GM12878 (cell line): ENCODE data around the gene USP4. TPM values are rescaled to one million over a fixed set of nuclear protein-coding genes. Genes with fewer than 3 reads are reported as not detected.

Source experiments
- BCLAF1 ChIP-seq: fragments of 450-650 bp; IDR thresholded peaks from 2 replicates; pipeline ENCODE4 v1.6.1; 2017; ENCODE audit warnings: antibody characterized with exemption, mild to moderate bottlenecking, moderate library complexity
- EGR1 ChIP-seq, 2 experiments: IDR thresholded peaks; 1 replicate in 1 of 2; 2 replicates in 1 of 2; pipeline ENCODE4 v1.6.1; 2011 to 2012; ENCODE audit warnings: low read depth in 2 of 2, low read length in 2 of 2, borderline replicate concordance in 1 of 2, mild to moderate bottlenecking in 1 of 2, moderate library complexity in 1 of 2
- ESRRA ChIP-seq: IDR thresholded peaks from 2 replicates; pipeline ENCODE4 v1.6.1; 2012; ENCODE audit warnings: mild to moderate bottlenecking, low read length, improper control_type of control experiment
- FOXM1 ChIP-seq: IDR thresholded peaks from 2 replicates; pipeline ENCODE4 v1.6.1; 2012; ENCODE audit warnings: low read depth, mild to moderate bottlenecking, inconsistent platforms, low read length, moderate library complexity
- JUND ChIP-seq: IDR thresholded peaks from 2 replicates; pipeline ENCODE4 v1.6.1; 2012; ENCODE audit warnings: low read depth, mild to moderate bottlenecking, low read length, improper control_type of control experiment, moderate library complexity
- PRDM15 ChIP-seq: fragments of 450-650 bp; formaldehyde crosslinking; IDR thresholded peaks from 2 replicates; pipeline ENCODE4 v1.4.0; 2020; ENCODE audit warnings: mild to moderate bottlenecking, moderate library complexity
- RUNX3 ChIP-seq: IDR thresholded peaks from 2 replicates; pipeline ENCODE4 v1.6.1; 2012; ENCODE audit warnings: low read length, inconsistent platforms
- SKIL ChIP-seq: fragments of 450-650 bp; IDR thresholded peaks from 2 replicates; pipeline ENCODE4 v1.6.1; 2017; ENCODE audit warnings: mild to moderate bottlenecking, low read depth, inconsistent platforms; ENCODE audit not compliant: poor library complexity, severe bottlenecking
- STAT1 ChIP-seq: fragments of 450-650 bp; conservative IDR thresholded peaks from 2 replicates; pipeline ENCODE4 v1.6.1; 2014; ENCODE audit warnings: antibody characterized with exemption, mild to moderate bottlenecking
- ZBTB33 ChIP-seq: fragments of 450-650 bp; IDR thresholded peaks from 2 replicates; pipeline ENCODE4 v1.6.1; 2017; ENCODE audit warnings: mild to moderate bottlenecking
- ZNF24 ChIP-seq: fragments of 450-650 bp; IDR thresholded peaks from 2 replicates; pipeline ENCODE4 v1.6.1; 2017; ENCODE audit warnings: antibody characterized with exemption, mild to moderate bottlenecking
- polyA plus RNA-seq, 11 experiments: library from polyadenylated mRNA; depleted of rRNA in 4 of 11; unstranded in 6 of 11; stranded (reverse) in 5 of 11; fragments of >200 nt; fragmentation: Nextera tagmentation in 4 of 11; fragmentation: Illumina TruSeq in 1 of 11; extraction: Ambion mirVana in 4 of 11; extraction: Trizol in 1 of 11; gene quantifications; 1 replicate in 1 of 11; 2 replicates in 10 of 11; pipeline versions ENCODE4 v1.2.1 to v1.2.3, GENCODE V29; 2011 to 2016; ENCODE audit warnings: inconsistent platforms in 2 of 11, missing spikeins in 2 of 11, low read depth in 1 of 11
- total RNA-seq, 4 experiments: library from RNA; depleted of rRNA in 3 of 4; stranded (reverse); fragments of >200 nt in 3 of 4; fragmentation: Illumina TruSeq in 1 of 4; extraction: Trizol in 1 of 4; gene quantifications; 2 replicates each; pipeline versions ENCODE4 v1.2.1 to v1.2.3, GENCODE V29; 2013 to 2021
- TF ChIP-seq, protein P1 (sequence below): IDR thresholded peaks from 2 replicates; pipeline ENCODE4 v1.6.1; 2012; ENCODE audit warnings: mild to moderate bottlenecking, low read depth, low read length

The USP4 gene
- total and polyA plus RNA-seq, 10 of the 15 experiments (the other 5 are each of a cell fraction or from before 2014, with no cell fraction given), result 26.5 to 77.1 (median 66.0) TPM

GRCh38 chr3:49358217-49358883 is 18.5 kb upstream of the USP4 start, which contains the start of gene GPX1 (continued):
- TF ChIP-seq ZBTB33 (no peak), ZNF24 (no peak), EGR1 (IDR thresholded peaks at IDR 0.05; ENCODE audit: borderline replicate concordance in 1 of 2, low read depth in 2 of 2, low read length in 2 of 2) (peak in 1 of 2 experiments; percentile 25; a peak in 1 of 3 replicates), RUNX3 (no peak; the same call in 1 of the 2 replicates), ESRRA (no peak), PRDM15 (CRISPR knock-in tag) (no peak), FOXM1 (no peak), BCLAF1 (no peak), SKIL (no peak), JUND (no peak), STAT1 (no peak)
- TF ChIP-seq, protein P1, sequence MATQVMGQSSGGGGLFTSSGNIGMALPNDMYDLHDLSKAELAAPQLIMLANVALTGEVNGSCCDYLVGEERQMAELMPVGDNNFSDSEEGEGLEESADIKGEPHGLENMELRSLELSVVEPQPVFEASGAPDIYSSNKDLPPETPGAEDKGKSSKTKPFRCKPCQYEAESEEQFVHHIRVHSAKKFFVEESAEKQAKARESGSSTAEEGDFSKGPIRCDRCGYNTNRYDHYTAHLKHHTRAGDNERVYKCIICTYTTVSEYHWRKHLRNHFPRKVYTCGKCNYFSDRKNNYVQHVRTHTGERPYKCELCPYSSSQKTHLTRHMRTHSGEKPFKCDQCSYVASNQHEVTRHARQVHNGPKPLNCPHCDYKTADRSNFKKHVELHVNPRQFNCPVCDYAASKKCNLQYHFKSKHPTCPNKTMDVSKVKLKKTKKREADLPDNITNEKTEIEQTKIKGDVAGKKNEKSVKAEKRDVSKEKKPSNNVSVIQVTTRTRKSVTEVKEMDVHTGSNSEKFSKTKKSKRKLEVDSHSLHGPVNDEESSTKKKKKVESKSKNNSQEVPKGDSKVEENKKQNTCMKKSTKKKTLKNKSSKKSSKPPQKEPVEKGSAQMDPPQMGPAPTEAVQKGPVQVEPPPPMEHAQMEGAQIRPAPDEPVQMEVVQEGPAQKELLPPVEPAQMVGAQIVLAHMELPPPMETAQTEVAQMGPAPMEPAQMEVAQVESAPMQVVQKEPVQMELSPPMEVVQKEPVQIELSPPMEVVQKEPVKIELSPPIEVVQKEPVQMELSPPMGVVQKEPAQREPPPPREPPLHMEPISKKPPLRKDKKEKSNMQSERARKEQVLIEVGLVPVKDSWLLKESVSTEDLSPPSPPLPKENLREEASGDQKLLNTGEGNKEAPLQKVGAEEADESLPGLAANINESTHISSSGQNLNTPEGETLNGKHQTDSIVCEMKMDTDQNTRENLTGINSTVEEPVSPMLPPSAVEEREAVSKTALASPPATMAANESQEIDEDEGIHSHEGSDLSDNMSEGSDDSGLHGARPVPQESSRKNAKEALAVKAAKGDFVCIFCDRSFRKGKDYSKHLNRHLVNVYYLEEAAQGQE, result no peak
